ENCODE data around the gene SDK2. TPM values are rescaled to one million over a fixed set of nuclear protein-coding genes. Genes with fewer than 3 reads are reported as not detected.

Gene SDK2
- total RNA-seq, 1 donor from 2014 or later, result 31.2 TPM

DNA sequence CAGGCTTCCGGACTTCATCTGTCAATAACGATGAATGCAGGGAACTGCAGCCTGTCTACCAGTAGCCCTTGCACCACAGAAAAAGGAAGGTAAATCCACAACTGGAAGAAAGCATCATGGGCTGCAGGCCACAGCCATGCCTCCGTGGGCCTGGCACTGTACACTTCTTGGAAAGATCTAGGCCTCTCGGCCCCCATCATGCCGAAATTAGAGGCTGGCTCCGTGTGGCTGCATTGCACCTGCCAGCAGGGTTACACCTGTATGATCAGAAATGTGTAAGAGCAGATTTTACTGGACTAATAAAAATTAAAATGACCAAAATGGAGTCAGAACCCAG lies 52.2 kb downstream of the SDK2 start:
- Mint-ChIP-seq H3K4me1 (peaks cover 40% of the 10 kb centered on the region), H3K27ac (ENCODE audit: unreplicated experiment) (no peak overlapping the region)

DNA sequence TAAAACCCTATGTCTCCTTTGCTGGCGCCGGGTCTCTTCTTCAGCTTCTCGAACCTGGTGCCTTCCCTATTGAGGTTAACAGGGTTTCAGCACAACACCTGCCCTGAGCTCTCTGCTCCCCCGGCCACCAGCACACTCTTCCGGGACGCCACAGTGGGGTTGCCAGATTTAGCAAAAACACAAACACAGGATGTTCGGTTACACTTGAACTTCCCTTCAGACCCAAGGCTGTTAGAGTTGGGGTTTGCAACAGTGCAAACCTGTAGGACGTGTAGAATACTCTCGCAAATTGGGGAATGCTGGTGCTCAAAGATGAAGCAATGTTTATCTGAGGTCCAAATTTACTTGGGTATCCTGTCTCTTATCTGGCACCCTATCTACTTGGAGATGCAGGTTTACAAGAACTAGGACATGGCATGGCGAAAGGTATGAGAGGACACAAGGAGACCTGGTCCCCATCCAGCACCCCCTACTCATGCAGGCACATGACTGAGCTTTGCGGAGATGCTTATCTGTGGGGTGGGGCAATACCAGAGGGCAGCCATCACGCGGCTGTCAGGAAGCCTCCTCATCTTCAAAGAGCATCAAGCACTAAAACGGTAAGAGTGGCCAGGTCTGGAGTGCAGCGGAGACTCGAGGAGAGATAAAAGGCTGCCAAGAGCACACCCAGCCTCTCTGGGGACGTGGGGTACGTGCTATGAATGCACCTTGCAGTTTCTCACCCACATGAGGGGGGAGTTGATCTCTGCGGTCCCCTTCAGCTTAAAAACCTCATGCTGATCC lies 52.8 kb downstream of the SDK2 start:
- no peak for DNase-seq (ENCODE audit: low read depth, low spot score)
- H3K4me3 Mint-ChIP-seq, result no peak overlapping the region
- no peak overlapping the region for H3K27ac Mint-ChIP-seq (ENCODE audit: unreplicated experiment)
- no peaks in the 10 kb centered on the region for H3K9me3 Mint-ChIP-seq
- TF ChIP-seq, protein P1, sequence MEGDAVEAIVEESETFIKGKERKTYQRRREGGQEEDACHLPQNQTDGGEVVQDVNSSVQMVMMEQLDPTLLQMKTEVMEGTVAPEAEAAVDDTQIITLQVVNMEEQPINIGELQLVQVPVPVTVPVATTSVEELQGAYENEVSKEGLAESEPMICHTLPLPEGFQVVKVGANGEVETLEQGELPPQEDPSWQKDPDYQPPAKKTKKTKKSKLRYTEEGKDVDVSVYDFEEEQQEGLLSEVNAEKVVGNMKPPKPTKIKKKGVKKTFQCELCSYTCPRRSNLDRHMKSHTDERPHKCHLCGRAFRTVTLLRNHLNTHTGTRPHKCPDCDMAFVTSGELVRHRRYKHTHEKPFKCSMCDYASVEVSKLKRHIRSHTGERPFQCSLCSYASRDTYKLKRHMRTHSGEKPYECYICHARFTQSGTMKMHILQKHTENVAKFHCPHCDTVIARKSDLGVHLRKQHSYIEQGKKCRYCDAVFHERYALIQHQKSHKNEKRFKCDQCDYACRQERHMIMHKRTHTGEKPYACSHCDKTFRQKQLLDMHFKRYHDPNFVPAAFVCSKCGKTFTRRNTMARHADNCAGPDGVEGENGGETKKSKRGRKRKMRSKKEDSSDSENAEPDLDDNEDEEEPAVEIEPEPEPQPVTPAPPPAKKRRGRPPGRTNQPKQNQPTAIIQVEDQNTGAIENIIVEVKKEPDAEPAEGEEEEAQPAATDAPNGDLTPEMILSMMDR (conservative IDR thresholded peaks at IDR 0.05), result no peak
- peaks cover 42% of the 10 kb centered on the region for H3K4me1 Mint-ChIP-seq
- no peaks in the 10 kb centered on the region for H3K27me3 Mint-ChIP-seq (ENCODE audit: low read depth)
- H3K36me3 Mint-ChIP-seq (ENCODE audit: low read depth), result no peaks in the 10 kb centered on the region

More for the DNA sequence above, 52.2 kb downstream of the SDK2 start:
- Mint-ChIP-seq H3K9me3 (no peaks in the 10 kb centered on the region), H3K36me3 (ENCODE audit: low read depth) (no peaks in the 10 kb centered on the region), H3K4me3 (no peak overlapping the region), H3K27me3 (ENCODE audit: low read depth) (no peaks in the 10 kb centered on the region)
- no peak for DNase-seq (ENCODE audit: low read depth, low spot score)
- TF ChIP-seq, protein P1 (conservative IDR thresholded peaks at IDR 0.05), result no peak

DNA sequence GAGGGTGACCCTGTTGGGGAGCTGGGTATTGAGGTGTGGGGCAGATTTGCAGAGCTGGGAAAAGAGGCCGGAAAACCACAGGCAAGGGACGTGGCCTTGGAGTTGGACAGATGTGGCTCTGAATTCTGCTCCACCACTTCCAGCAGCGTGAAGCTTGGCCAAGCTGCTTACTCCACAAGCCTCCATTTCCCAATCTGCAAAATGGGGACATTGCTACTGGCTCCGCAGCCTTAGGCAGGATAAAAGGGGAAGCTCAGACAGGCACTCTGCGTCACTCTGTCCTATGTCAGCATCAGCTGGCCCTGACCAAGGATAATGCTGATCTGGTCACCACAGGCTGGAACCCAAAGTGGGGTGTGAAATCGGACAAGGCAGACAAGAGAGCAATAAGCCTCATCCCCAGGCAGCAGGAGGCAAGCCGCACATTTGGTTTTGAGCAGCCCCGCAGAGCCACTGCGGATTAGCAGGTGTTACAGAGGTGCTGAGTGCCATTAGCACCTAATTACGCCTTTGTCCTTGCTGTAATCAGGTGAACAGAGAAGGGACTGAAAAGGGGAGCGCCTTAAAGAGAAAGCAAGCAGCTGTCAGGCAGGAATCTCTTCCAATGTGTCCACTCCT lies 54.8 kb downstream of the SDK2 start:
- Mint-ChIP-seq H3K36me3 (ENCODE audit: low read depth) (no peaks in the 10 kb centered on the region), H3K4me1 (peaks cover 45% of the 10 kb centered on the region), H3K9me3 (no peaks in the 10 kb centered on the region), H3K27ac (ENCODE audit: unreplicated experiment) (peak overlapping the region; percentile 89), H3K4me3 (no peak overlapping the region), H3K27me3 (ENCODE audit: low read depth) (no peaks in the 10 kb centered on the region)
- no peak for DNase-seq (ENCODE audit: low read depth, low spot score)
- TF ChIP-seq, protein P1 (conservative IDR thresholded peaks at IDR 0.05), result no peak

DNA sequence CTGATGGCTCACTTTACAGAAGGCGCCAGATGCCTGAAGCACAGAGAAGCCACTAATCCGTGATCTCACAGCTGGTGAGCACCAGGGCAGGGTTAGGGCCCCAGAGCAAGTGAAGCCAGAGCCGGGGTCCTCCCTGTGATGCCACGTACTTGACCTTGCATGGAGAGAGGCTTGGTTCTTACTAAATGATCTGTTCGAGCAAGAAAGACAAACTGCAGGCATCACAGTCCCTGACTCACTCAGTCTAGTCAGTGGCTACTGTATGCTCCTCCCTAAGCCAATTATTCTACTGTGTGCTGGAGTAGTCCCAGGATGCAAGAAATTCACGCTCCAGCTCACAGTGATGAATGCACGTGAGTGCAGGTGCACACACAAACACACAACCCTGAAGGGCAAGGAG lies 55.4 kb downstream of the SDK2 start:
- Mint-ChIP-seq H3K4me1 (peaks cover 39% of the 10 kb centered on the region), H3K4me3 (no peak overlapping the region), H3K27ac (ENCODE audit: unreplicated experiment) (peak overlapping the region; percentile 45)

DNA sequence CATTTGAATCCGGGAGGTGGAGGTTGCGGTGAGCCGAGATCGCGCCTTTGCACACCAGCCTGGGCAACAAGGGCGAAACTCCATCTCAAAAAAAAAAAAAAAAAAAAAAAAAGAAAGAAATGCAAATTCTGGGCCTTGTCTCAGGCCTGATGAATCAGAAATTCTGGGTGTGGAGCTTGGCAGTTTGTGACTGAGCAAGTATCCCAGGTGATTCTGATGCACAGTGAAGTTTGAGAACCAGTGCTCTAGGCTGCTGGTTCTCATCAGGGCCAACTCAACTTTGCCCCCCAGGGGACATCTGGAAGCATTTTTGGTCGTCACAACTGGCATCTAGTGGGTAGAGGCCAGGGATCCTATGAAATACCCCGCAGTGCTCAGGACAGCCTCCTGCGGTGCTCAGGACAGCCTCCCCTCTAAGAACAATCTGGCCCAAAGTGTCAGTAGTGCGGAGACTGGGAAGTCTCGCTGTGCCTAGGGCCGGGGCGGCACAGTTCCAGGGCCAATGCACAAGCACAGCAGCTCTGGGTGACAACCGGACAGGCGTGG lies 55.9 kb downstream of the SDK2 start:
- peaks cover 36% of the 10 kb centered on the region for H3K4me1 Mint-ChIP-seq
- DNase-seq (ENCODE audit: low read depth, low spot score), result no peak
- TF ChIP-seq, protein P1 (conservative IDR thresholded peaks at IDR 0.05), result no peak
- no peak overlapping the region for H3K4me3 Mint-ChIP-seq
- H3K36me3 Mint-ChIP-seq (ENCODE audit: low read depth), result no peaks in the 10 kb centered on the region
- no peak overlapping the region for H3K27ac Mint-ChIP-seq (ENCODE audit: unreplicated experiment)
- H3K27me3 Mint-ChIP-seq (ENCODE audit: low read depth), result no peaks in the 10 kb centered on the region
- H3K9me3 Mint-ChIP-seq, result no peaks in the 10 kb centered on the region

More for the DNA sequence above, 55.4 kb downstream of the SDK2 start:
- TF ChIP-seq, protein P1 (conservative IDR thresholded peaks at IDR 0.05), result no peak
- H3K36me3 Mint-ChIP-seq (ENCODE audit: low read depth), result no peaks in the 10 kb centered on the region
- H3K27me3 Mint-ChIP-seq (ENCODE audit: low read depth), result no peaks in the 10 kb centered on the region
- DNase-seq (ENCODE audit: low read depth, low spot score), result no peak
- H3K9me3 Mint-ChIP-seq, result no peaks in the 10 kb centered on the region
